ENCODE measurements around the gene MMP27.

Gene MMP27

GRCh38 chr11:102708654-102709053 lies 3.1 kb upstream of the MMP27 start:
- TF ChIP-seq TAF1 (IDR thresholded peaks at IDR 0.05; ENCODE audit: low read depth), result no peak

DNA sequence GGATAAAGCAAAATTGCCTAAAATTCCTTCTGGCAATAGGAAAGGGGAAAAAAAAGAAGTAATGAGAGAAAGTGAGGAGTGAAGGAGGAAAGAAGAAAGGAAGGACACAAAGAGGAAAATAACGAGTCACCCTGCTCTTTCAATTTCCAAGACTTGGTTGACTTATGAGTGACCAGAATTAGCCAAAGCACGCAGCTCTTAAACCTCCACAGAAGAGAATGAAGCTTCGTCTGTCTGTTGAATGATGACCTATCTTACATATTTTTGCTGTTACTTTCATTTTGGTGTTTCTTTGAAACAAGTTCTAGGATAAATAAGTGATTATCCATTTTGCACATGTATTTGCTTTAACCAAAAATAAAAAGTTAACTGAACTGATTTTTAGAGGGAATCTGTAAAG lies 728 bp downstream of the MMP27 start:
- no peak for TF ChIP-seq CEBPB (IDR thresholded peaks at IDR 0.05)
- no peak for TF ChIP-seq TCF12 (IDR thresholded peaks at IDR 0.05; ENCODE audit: low read depth)
- TF ChIP-seq FOXM1 (IDR thresholded peaks at IDR 0.05; ENCODE audit: borderline replicate concordance, low read depth), result no peak
- TF ChIP-seq MAX (IDR thresholded peaks at IDR 0.05), result no peak
- TF ChIP-seq EGR1 (IDR thresholded peaks at IDR 0.05), result no peak
- TF ChIP-seq, protein P1, sequence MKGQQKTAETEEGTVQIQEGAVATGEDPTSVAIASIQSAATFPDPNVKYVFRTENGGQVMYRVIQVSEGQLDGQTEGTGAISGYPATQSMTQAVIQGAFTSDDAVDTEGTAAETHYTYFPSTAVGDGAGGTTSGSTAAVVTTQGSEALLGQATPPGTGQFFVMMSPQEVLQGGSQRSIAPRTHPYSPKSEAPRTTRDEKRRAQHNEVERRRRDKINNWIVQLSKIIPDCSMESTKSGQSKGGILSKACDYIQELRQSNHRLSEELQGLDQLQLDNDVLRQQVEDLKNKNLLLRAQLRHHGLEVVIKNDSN (IDR thresholded peaks at IDR 0.05), result no peak
- no peak for TF ChIP-seq RAD21 (IDR thresholded peaks at IDR 0.05; ENCODE audit: low read depth)
- no peak for TF ChIP-seq ZBTB7A (IDR thresholded peaks at IDR 0.05; ENCODE audit: low read depth)
- no peak for TF ChIP-seq NFIC (IDR thresholded peaks at IDR 0.05)
- TF ChIP-seq EP300 (IDR thresholded peaks at IDR 0.05; ENCODE audit: borderline replicate concordance), result no peak

DNA sequence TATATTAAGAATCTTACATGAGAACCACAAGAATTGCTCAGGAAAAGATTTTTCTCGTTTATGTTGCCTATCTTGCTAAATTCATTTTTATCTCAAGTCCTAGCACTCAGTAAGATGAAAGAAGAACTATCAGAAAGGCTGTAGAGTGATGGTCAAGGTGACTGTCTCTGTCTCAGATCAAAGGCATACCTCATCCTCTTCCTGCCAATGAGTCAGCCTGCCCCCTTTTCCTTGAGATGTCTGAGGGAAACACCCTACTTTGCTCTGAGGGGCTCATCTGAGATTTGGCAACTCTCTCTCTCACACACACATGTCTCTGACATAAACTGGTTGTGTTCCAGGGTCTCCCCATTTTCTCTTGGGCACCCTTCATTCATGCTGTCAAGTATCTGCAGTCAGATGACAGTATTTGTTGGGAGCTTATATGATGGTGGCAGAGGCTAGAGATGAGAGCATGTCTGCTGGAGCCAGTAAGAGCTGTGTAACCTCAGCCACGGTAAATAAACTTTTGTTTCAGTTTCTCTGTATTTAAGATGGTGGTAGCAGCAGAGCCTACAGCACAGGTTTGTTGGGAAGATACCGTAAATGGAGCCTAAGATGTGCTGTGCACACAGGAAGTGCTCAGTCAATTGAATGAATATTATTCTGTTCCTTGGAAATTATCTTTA lies 1.6 kb downstream of the MMP27 start:
- TF ChIP-seq YY1 (IDR thresholded peaks at IDR 0.05; ENCODE audit: low read depth) (no peak), EGR1 (IDR thresholded peaks at IDR 0.05) (no peak), CREB1 (IDR thresholded peaks at IDR 0.05; ENCODE audit: low read depth) (no peak), MAX (IDR thresholded peaks at IDR 0.05) (no peak), EP300 (IDR thresholded peaks at IDR 0.05; ENCODE audit: borderline replicate concordance) (no peak), NFIC (IDR thresholded peaks at IDR 0.05) (no peak), TAF1 (IDR thresholded peaks at IDR 0.05; ENCODE audit: low read depth) (no peak), CEBPB (IDR thresholded peaks at IDR 0.05) (no peak)
- TF ChIP-seq, protein P1 (IDR thresholded peaks at IDR 0.05), result no peak

DNA sequence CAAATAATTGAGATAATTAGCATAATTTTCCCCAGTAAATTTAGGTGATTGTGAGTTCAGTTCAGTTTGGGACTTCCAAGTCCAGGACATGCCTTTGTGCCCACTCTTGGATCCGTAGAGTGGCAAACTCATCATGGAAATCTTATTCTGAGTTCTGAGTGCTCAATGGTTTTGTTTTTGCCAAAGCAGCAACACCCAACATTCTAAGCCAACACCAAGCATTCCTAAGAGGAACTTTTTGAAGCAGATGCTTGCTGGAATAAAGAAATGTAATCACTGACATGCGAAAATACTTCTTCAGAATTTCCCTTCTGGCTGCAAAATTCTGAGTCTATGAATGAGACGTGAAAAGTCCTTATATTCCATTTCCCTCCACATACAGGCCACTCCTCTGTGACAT lies 10.4 kb downstream of the MMP27 start:
- TF ChIP-seq RAD21 (IDR thresholded peaks at IDR 0.05; ENCODE audit: low read depth) (no peak), TCF12 (IDR thresholded peaks at IDR 0.05; ENCODE audit: low read depth) (no peak), ZBTB7A (IDR thresholded peaks at IDR 0.05; ENCODE audit: low read depth) (no peak), MAX (IDR thresholded peaks at IDR 0.05) (no peak)
- TF ChIP-seq, protein P1 (IDR thresholded peaks at IDR 0.05), result no peak

DNA sequence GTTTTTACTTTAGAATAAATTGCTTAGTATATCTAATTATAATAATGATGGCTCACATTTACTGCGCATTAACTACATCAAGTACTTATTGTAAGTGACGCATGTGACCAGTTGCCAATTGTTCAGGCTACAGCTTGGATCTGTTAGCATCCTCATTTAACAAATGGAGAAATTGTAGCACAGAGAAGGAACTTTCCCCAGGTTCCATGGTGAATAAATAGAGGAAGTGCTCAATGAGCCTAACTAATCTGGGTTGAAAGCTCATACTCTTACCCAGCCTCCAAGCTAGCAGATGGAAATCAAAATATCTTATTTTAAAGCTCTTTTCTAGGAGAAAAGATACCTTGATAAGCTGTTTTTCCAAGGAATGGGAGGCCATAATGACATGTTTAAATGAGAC lies 19.8 kb downstream of the MMP27 start:
- TF ChIP-seq EP300 (IDR thresholded peaks at IDR 0.05; ENCODE audit: borderline replicate concordance) (no peak), FOXM1 (IDR thresholded peaks at IDR 0.05; ENCODE audit: borderline replicate concordance, low read depth) (no peak), RAD21 (IDR thresholded peaks at IDR 0.05; ENCODE audit: low read depth) (no peak), YY1 (IDR thresholded peaks at IDR 0.05; ENCODE audit: low read depth) (no peak), EGR1 (IDR thresholded peaks at IDR 0.05) (no peak), CREB1 (IDR thresholded peaks at IDR 0.05; ENCODE audit: low read depth) (no peak), TCF12 (IDR thresholded peaks at IDR 0.05; ENCODE audit: low read depth) (no peak), MAX (IDR thresholded peaks at IDR 0.05) (no peak), CEBPB (IDR thresholded peaks at IDR 0.05) (no peak), NFIC (IDR thresholded peaks at IDR 0.05) (no peak), ZBTB7A (IDR thresholded peaks at IDR 0.05; ENCODE audit: low read depth) (no peak), TEAD4 (IDR thresholded peaks at IDR 0.05) (no peak), TAF1 (IDR thresholded peaks at IDR 0.05; ENCODE audit: low read depth) (no peak), REST (IDR thresholded peaks at IDR 0.05; ENCODE audit: low read depth) (no peak)
- TF ChIP-seq, protein P1 (IDR thresholded peaks at IDR 0.05), result no peak

DNA sequence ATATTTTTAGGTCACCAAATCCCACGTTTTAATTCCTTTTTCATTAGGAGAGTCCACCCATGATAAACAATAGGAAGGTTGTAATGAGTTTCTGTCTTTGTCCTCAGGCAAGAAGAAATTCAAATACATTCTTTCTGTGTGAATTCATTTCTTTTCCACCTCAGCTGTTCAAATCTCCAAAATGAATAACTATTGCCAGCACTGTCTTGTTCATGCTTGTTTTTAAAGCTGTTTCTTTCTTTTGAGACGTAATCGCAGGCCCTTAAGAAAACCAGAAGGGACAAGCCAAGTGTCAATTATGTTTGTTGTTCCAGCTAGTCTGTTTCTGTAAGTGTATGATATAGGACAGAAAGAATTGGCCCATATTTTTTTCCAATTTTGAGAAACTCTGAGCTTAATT lies 20.2 kb downstream of the MMP27 start:
- no peak for TF ChIP-seq YY1 (IDR thresholded peaks at IDR 0.05; ENCODE audit: low read depth)
- no peak for TF ChIP-seq ZBTB7A (IDR thresholded peaks at IDR 0.05; ENCODE audit: low read depth)
- TF ChIP-seq FOXM1 (IDR thresholded peaks at IDR 0.05; ENCODE audit: borderline replicate concordance, low read depth), result no peak
- TF ChIP-seq MAX (IDR thresholded peaks at IDR 0.05), result no peak
- no peak for TF ChIP-seq TEAD4 (IDR thresholded peaks at IDR 0.05)
- TF ChIP-seq CEBPB (IDR thresholded peaks at IDR 0.05), result no peak
- no peak for TF ChIP-seq TAF1 (IDR thresholded peaks at IDR 0.05; ENCODE audit: low read depth)

Measured in Ishikawa (cell line).